Cardiac muscle cell (in vitro differentiated cells and primary cell): Measurements from ENCODE around the gene TBC1D32. TPM values are rescaled to one million over a fixed set of nuclear protein-coding genes. Genes with fewer than 3 reads are reported as not detected.

Experiments
- DNase-seq, 2 donors: peaks; one replicate each; pipeline versions ENCODE4 v3.0.0 to v3.0.0-alpha.2; 2010 to 2017; ENCODE audit warnings: low read depth in 1 of 2, low spot score in 1 of 2
- H3K27ac ChIP-seq: fragments of 200-600 bp; sonication (generic); 2 replicates; pipeline ENCODE4 v1.5.1; 2016
- H3K27me3 ChIP-seq: fragments of 200-600 bp; sonication (generic); 2 replicates; pipeline ENCODE4 v1.6.0; 2016; ENCODE audit warnings: control low read depth
- H3K36me3 ChIP-seq: fragments of 200-600 bp; sonication (generic); 2 replicates; pipeline ENCODE4 v1.5.1; 2016; ENCODE audit warnings: control low read depth
- H3K4me1 ChIP-seq: fragments of 200-600 bp; sonication (generic); 2 replicates; pipeline ENCODE4 v1.8.1; 2017; ENCODE audit warnings: low read depth, mild to moderate bottlenecking, mixed run types
- H3K4me3 ChIP-seq: fragments of 200-600 bp; sonication (generic); 2 replicates; pipeline ENCODE4 v1.5.1; 2016; ENCODE audit warnings: mild to moderate bottlenecking
- H3K9me3 ChIP-seq: fragments of 200-600 bp; sonication (generic); 2 replicates; pipeline ENCODE4 v1.5.1; 2017; ENCODE audit warnings: low read depth, mild to moderate bottlenecking, control low read depth
- CTCF ChIP-seq: IDR thresholded peaks from 2 replicates; pipeline ENCODE4 v1.5.1; 2012; ENCODE audit warnings: low read depth, mild to moderate bottlenecking, low read length
- polyA plus RNA-seq: library from polyadenylated mRNA; unstranded; fragments of >200 nt; fragmentation: Nextera tagmentation; extraction: Ambion mirVana; gene quantifications from 2 replicates; pipeline ENCODE4 v1.2.1, GENCODE V29; 2016
- total RNA-seq: library from RNA; depleted of rRNA; stranded (reverse); fragments of >200 nt; gene quantifications from 2 replicates; pipeline ENCODE4 v1.2.3, GENCODE V29; 2016

Gene TBC1D32
- total and polyA plus RNA-seq, 2 experiments from 2014 or later, result 4.4 to 6.9 TPM

GRCh38 chr6:121161886-121162285 lies 172.4 kb downstream of the TBC1D32 start:
- Histone ChIP-seq H3K4me3 (no peak overlapping the region), H3K27me3 (no peaks in the 10 kb centered on the region), H3K9me3 (no peaks in the 10 kb centered on the region), H3K27ac (no peak overlapping the region), H3K4me1 (no peaks in the 10 kb centered on the region), H3K36me3 (no peaks in the 10 kb centered on the region)
- no peak for DNase-seq
- TF ChIP-seq CTCF, result no peak

GRCh38 chr6:121160276-121160675 lies 174.0 kb downstream of the TBC1D32 start:
- Histone ChIP-seq H3K36me3 (no peaks in the 10 kb centered on the region), H3K4me1 (no peaks in the 10 kb centered on the region), H3K27ac (no peak overlapping the region), H3K9me3 (no peaks in the 10 kb centered on the region), H3K27me3 (no peaks in the 10 kb centered on the region), H3K4me3 (no peak overlapping the region)
- TF ChIP-seq CTCF, result no peak
- DNase-seq, result no peak

GRCh38 chr6:121158891-121159290 lies 175.4 kb downstream of the TBC1D32 start:
- no peak for TF ChIP-seq CTCF
- DNase-seq, result no peak
- no peaks in the 10 kb centered on the region for H3K9me3 ChIP-seq
- no peaks in the 10 kb centered on the region for H3K4me1 ChIP-seq
- no peak overlapping the region for H3K4me3 ChIP-seq
- H3K36me3 ChIP-seq, result no peaks in the 10 kb centered on the region
- H3K27ac ChIP-seq, result no peak overlapping the region
- no peaks in the 10 kb centered on the region for H3K27me3 ChIP-seq

- Histone ChIP-seq H3K27ac (no peak overlapping the region), H3K9me3 (no peaks in the 10 kb centered on the region), H3K36me3 (no peaks in the 10 kb centered on the region), H3K27me3 (no peaks in the 10 kb centered on the region), H3K4me3 (no peak overlapping the region), H3K4me1 (no peaks in the 10 kb centered on the region)
- TF ChIP-seq CTCF, result no peak
- peak in 1 of 2 donors; percentile 4 for DNase-seq
Observed at GRCh38 chr6:121158438-121158837, 175.8 kb downstream of the TBC1D32 start.

DNA sequence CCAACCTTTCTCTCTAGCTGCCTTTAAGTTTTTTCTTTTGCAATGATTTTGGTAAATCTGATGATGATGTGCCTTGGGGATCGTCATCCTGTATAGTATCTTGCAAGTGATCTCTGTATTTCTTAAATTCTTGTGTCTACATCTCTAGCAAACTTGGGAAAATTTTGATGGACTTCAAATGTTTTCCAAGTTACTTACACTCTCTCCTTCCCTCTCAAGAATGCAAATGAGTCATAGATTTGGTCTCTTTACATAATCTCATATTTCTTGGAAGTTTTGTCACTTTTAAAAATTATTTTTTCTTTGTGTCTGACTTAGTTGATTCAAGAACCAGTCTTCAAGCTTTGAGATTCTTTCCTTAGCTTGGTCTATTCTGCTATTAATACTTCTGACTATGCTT lies 176.4 kb downstream of the TBC1D32 start:
- no peaks in the 10 kb centered on the region for H3K4me1 ChIP-seq
- DNase-seq, result peak in 1 of 2 donors; percentile 30
- H3K27me3 ChIP-seq, result no peaks in the 10 kb centered on the region
- H3K9me3 ChIP-seq, result no peaks in the 10 kb centered on the region
- TF ChIP-seq CTCF, result no peak
- no peaks in the 10 kb centered on the region for H3K36me3 ChIP-seq
- no peak overlapping the region for H3K27ac ChIP-seq
- H3K4me3 ChIP-seq, result no peak overlapping the region

DNA sequence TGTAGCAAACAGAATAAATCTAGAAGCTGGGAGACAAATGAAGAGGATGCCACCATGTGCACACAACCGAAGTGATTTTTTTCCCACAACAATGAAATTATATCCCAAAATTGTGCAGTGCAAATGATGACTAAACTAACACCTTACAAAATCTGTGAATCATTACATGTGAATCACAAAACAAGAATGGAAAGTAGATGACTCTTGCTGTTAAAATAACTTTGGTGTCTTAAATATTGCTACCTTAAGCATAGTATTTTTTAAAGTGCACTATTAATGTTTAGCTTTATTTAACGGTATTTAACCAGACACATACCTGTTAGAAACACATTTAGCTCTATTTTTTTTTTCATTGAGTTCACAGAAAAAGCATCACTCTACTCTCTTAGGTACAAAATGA lies 190.8 kb downstream of the TBC1D32 start:
- H3K4me3 ChIP-seq, result no peak overlapping the region
- TF ChIP-seq CTCF, result no peak
- H3K9me3 ChIP-seq, result no peaks in the 10 kb centered on the region
- DNase-seq, result no peak
- H3K4me1 ChIP-seq, result no peaks in the 10 kb centered on the region
- H3K36me3 ChIP-seq, result no peaks in the 10 kb centered on the region
- no peak overlapping the region for H3K27ac ChIP-seq
- H3K27me3 ChIP-seq, result no peaks in the 10 kb centered on the region
